ENCODE data around the gene TNRC6C. TPM values are rescaled to one million over a fixed set of nuclear protein-coding genes. Genes with fewer than 3 reads are reported as not detected.

TNRC6C gene
- total and polyA plus RNA-seq, 9 of the 15 experiments (the other 6 are each of a cell fraction or from before 2014, with no cell fraction given) = 0.20 to 4.9 (median 2.3) TPM

- ATAC-seq (no peak), FAIRE-seq (peak; percentile 19), DNase-seq (ENCODE audit: extremely low read depth in 1 of 4, low spot score in 3 of 4) (no peak)
- WGBS (ENCODE audit: insufficient coverage, low coverage, missing lambda C conversion rate) = 26% methylated on average over 4 of the region's 4 CpGs
- H2AFZ ChIP-seq (ENCODE audit: low read depth, low read length) = no peak overlapping the region
- CTCF ChIA-PET (ENCODE audit: low intra/inter-chr PET ratio) = no interaction called here
- H3K4me2 ChIP-seq (ENCODE audit: insufficient read depth, low read length) = no peak overlapping the region
- H3K79me2 ChIP-seq (ENCODE audit: control insufficient read depth, insufficient read depth, low read length) = no peaks in the 10 kb centered on the region
- H3K4me3 ChIP-seq = no peak overlapping the region
- H3K4me1 ChIP-seq (replicated peaks in 1 of 2; ENCODE audit: control insufficient read depth in 2 of 2, insufficient read depth in 2 of 2, low read length in 2 of 2) = peaks cover 0 to 13% of the 10 kb centered on the region in 2 experiments; a peak in 3 of 5 replicates
- no peak overlapping the region for H3K9ac ChIP-seq (ENCODE audit: insufficient read depth in 1 of 2, low read depth in 2 of 2, low read length in 2 of 2)
- H3K36me3 ChIP-seq (ENCODE audit: control insufficient read depth, insufficient read depth, low read length) = peaks cover 32% of the 10 kb centered on the region; the same call in 2 of the 3 replicates
- intact Hi-C loops (cut with micrococcal nuclease) (no loop called here), in situ Hi-C loops (cut with MboI) (no loop called here)
- H3K9me1 ChIP-seq (ENCODE audit: control insufficient read depth, insufficient read depth, low read length) = no peaks in the 10 kb centered on the region
- H3K9me3 ChIP-seq (replicated peaks; ENCODE audit: control insufficient read depth, insufficient read depth, low read depth, low read length) = peaks cover 7% of the 10 kb centered on the region
- BruUV-seq (replicated peaks) = no TSS peak
- H3K27me3 ChIP-seq (ENCODE audit: control insufficient read depth in 2 of 2, insufficient read depth in 2 of 2, low read length in 2 of 2) = no peaks in the 10 kb centered on the region
- H3K27ac ChIP-seq (ENCODE audit: extremely low read depth, low read depth, low read length) = no peak overlapping the region
- TF ChIP-seq POLR3A (IDR thresholded peaks at IDR 0.05; ENCODE audit: borderline replicate concordance, extremely low read depth, insufficient read depth, insufficient read length) (no peak), TEAD4 (IDR thresholded peaks at IDR 0.05; ENCODE audit: low read length) (no peak), TEAD4 (CRISPR knock-in tag; IDR thresholded peaks at IDR 0.05; ENCODE audit: borderline replicate concordance) (no peak), E4F1 (CRISPR knock-in tag; IDR thresholded peaks at IDR 0.05; ENCODE audit: borderline replicate concordance) (no peak), TCF7 (IDR thresholded peaks at IDR 0.05; ENCODE audit: borderline replicate concordance) (no peak), IRF9 (tag; IDR thresholded peaks at IDR 0.05) (no peak), HMG20A (CRISPR knock-in tag; conservative IDR thresholded peaks at IDR 0.05) (no peak), ZNF740 (CRISPR knock-in tag; IDR thresholded peaks at IDR 0.05) (no peak), ZNF740 (tag; IDR thresholded peaks at IDR 0.05) (no peak), PHF20 (IDR thresholded peaks at IDR 0.05; ENCODE audit: partially characterized antibody) (no peak), CREBBP (IDR thresholded peaks at IDR 0.05; ENCODE audit: low read depth, low read length) (no peak), PRDM10 (IDR thresholded peaks at IDR 0.05; ENCODE audit: partially characterized antibody) (no peak), POLR2G (IDR thresholded peaks at IDR 0.05; ENCODE audit: low read depth, low read length) (no peak)
- H4K20me1 ChIP-seq (replicated peaks; ENCODE audit: control insufficient read depth, insufficient read depth, low read length) = no peaks in the 10 kb centered on the region
- POLR2A ChIA-PET = interaction anchor here (0.6 to 0.7 kb wide), 2 partner anchors 74 to 834 kb away, joined by 3 read pairs; no protein-coding TSS in a partner anchor
Observed at GRCh38 chr17:78103311-78103710, 144.8 kb downstream of the TNRC6C start.
